Upper lobe of left lung (tissue), 4 donors: Measurements from ENCODE around the gene NPAP1.

Experiments
- CTCF ChIP-seq, 6 experiments: fragments of 450-650 bp in 4 of 6; fragments of 200-600 bp in 2 of 6; sonication (generic) in 2 of 6; IDR thresholded peaks; one replicate each; pipeline ENCODE4 v1.5.1; 2016 to 2019; ENCODE audit warnings: antibody characterized with exemption in 6 of 6
- POLR2AphosphoS5 ChIP-seq, 2 donors: sonication (generic); formaldehyde crosslinking; IDR thresholded peaks; one replicate each; pipeline ENCODE4 v1.5.1; 2017; ENCODE audit warnings: antibody characterized with exemption in 2 of 2

GRCh38 chr15:24627443-24627842, 48.1 kb upstream of the NPAP1 start:
- TF ChIP-seq CTCF (IDR thresholded peaks at IDR 0.05) (no peak), POLR2AphosphoS5 (IDR thresholded peaks at IDR 0.05) (no peak)
